Erythroblast (primary cell): ENCODE measurements around the gene MEIKIN.

Experiments used
- GATA1 ChIP-seq: IDR thresholded peaks from 2 replicates; pipeline ENCODE4 v1.6.1; 2011; ENCODE audit warnings: low read depth, mild to moderate bottlenecking, control low read depth, low read length, moderate library complexity
- POLR2A ChIP-seq: IDR thresholded peaks from 2 replicates; pipeline ENCODE4 v1.6.1; 2011; ENCODE audit warnings: mild to moderate bottlenecking, low read length

GRCh38 chr5:131959906-131960305, 14.4 kb upstream of the MEIKIN start:
- TF ChIP-seq POLR2A (no peak), GATA1 (no peak)
